Gastroesophageal sphincter (tissue), 4 donors: ENCODE data around the gene IFI16. TPM values are rescaled to one million over a fixed set of nuclear protein-coding genes. Genes with fewer than 3 reads are reported as not detected.
A peak's percentile ranks its signal among the peaks of the same experiment; 100 is the strongest.

ENCODE experiments used
- ATAC-seq: fragments of 150-250 bp; one replicate; pipeline ENCODE4 v1.9.1; 2016; ENCODE audit warnings: mild to moderate bottlenecking, moderate library complexity
- H3K27ac ChIP-seq, 4 donors: fragments of 200-600 bp; sonication (generic) in 3 of 4; 1 replicate in 3 of 4; 2 replicates in 1 of 4; pipeline ENCODE4 v1.5.1; 2016 to 2019
- H3K27me3 ChIP-seq: fragments of 200-600 bp; sonication (generic); one replicate; pipeline ENCODE4 v1.5.1; 2019
- H3K36me3 ChIP-seq, 2 donors: fragments of 200-600 bp; sonication (generic); one replicate each; pipeline ENCODE4 v1.5.1; 2019; ENCODE audit warnings: control low read depth in 1 of 2
- H3K4me1 ChIP-seq, 3 donors: fragments of 200-600 bp; sonication (generic); 1 replicate in 2 of 3; 2 replicates in 1 of 3; pipeline ENCODE4 v1.5.1; 2016 to 2019; ENCODE audit warnings: control low read depth in 2 of 3
- H3K4me3 ChIP-seq, 2 donors: fragments of 200-600 bp; sonication (generic); one replicate each; pipeline ENCODE4 v1.5.1; 2019; ENCODE audit warnings: mild to moderate bottlenecking in 1 of 2, moderate library complexity in 1 of 2
- H3K9me3 ChIP-seq, 3 donors: fragments of 200-600 bp; sonication (generic); one replicate each; pipeline ENCODE4 v1.5.1; 2017 to 2019; ENCODE audit warnings: control low read depth in 2 of 3
- EP300 ChIP-seq: sonication (generic); formaldehyde crosslinking; IDR thresholded peaks from one replicate; pipeline ENCODE4 v1.6.1; 2017; ENCODE audit warnings: antibody characterized with exemption, mild to moderate bottlenecking
- POLR2A ChIP-seq, 2 donors: fragments of 450-650 bp; IDR thresholded peaks; one replicate each; pipeline ENCODE4 v1.6.1; 2017; ENCODE audit warnings: antibody characterized with exemption in 2 of 2, mild to moderate bottlenecking in 2 of 2, moderate library complexity in 1 of 2
- POLR2AphosphoS5 ChIP-seq: sonication (generic); formaldehyde crosslinking; IDR thresholded peaks from one replicate; pipeline ENCODE4 v1.6.1; 2017; ENCODE audit warnings: antibody characterized with exemption
- WGBS, 2 donors: methylation state at CpG; one replicate each; pipeline ENCODE4 v1.1.5; 2018; ENCODE audit warnings: low coverage in 1 of 2; 5-methylcytosine and 5-hydroxymethylcytosine counted together
- total RNA-seq, 4 donors: library from RNA; depleted of rRNA; stranded (reverse); fragments of >200 nt; gene quantifications; one replicate each; pipeline ENCODE4 v1.1.0, GENCODE V29; 2016
- TF ChIP-seq, protein P1 (sequence below), 4 experiments: fragments of 200-600 bp in 2 of 4; fragments of 450-650 bp in 2 of 4; sonication (generic) in 1 of 4; IDR thresholded peaks; one replicate each; pipeline ENCODE4 v1.5.1; 2017 to 2019; ENCODE audit warnings: antibody characterized with exemption in 4 of 4, mild to moderate bottlenecking in 2 of 4, moderate library complexity in 2 of 4

IFI16 gene
- total RNA-seq, 4 donors from 2014 or later: 25.2 to 73.4 (median 47.5) TPM

DNA sequence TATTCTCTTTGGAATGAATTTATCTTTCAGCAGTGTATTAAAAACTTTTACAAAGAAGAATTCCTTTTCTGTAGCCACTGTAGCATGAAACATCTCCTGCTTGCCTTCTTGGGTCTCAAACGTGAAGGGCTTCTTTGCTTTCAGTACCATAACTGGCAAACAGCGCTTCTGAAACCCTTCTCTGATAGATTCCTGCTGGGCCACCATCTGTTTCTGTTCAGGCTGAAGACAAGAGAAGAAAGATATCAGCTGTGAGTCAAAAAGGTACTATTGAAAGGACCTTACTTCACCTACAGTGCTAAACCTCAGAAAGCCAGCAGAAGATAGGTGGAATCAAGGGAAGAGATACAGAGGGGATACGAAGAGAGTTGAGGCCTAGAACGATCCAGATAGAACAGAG is 56.4 kb downstream of the IFI16 start:
- ATAC-seq: no peak
- Histone ChIP-seq H3K27me3 (no peaks in the 10 kb centered on the region), H3K4me1 (no peaks in the 10 kb centered on the region), H3K4me3 (no peak overlapping the region), H3K9me3 (no peaks in the 10 kb centered on the region), H3K27ac (no peak overlapping the region), H3K36me3 (no peaks in the 10 kb centered on the region)
- 73 to 76% methylated on average over 4 of the region's 4 CpGs for WGBS, 2 donors
- no peak for TF ChIP-seq EP300
- TF ChIP-seq, protein P1, sequence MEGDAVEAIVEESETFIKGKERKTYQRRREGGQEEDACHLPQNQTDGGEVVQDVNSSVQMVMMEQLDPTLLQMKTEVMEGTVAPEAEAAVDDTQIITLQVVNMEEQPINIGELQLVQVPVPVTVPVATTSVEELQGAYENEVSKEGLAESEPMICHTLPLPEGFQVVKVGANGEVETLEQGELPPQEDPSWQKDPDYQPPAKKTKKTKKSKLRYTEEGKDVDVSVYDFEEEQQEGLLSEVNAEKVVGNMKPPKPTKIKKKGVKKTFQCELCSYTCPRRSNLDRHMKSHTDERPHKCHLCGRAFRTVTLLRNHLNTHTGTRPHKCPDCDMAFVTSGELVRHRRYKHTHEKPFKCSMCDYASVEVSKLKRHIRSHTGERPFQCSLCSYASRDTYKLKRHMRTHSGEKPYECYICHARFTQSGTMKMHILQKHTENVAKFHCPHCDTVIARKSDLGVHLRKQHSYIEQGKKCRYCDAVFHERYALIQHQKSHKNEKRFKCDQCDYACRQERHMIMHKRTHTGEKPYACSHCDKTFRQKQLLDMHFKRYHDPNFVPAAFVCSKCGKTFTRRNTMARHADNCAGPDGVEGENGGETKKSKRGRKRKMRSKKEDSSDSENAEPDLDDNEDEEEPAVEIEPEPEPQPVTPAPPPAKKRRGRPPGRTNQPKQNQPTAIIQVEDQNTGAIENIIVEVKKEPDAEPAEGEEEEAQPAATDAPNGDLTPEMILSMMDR (IDR thresholded peaks at IDR 0.05): no peak
- TF ChIP-seq POLR2A (IDR thresholded peaks at IDR 0.05): no peak
- no peak for TF ChIP-seq POLR2AphosphoS5

DNA sequence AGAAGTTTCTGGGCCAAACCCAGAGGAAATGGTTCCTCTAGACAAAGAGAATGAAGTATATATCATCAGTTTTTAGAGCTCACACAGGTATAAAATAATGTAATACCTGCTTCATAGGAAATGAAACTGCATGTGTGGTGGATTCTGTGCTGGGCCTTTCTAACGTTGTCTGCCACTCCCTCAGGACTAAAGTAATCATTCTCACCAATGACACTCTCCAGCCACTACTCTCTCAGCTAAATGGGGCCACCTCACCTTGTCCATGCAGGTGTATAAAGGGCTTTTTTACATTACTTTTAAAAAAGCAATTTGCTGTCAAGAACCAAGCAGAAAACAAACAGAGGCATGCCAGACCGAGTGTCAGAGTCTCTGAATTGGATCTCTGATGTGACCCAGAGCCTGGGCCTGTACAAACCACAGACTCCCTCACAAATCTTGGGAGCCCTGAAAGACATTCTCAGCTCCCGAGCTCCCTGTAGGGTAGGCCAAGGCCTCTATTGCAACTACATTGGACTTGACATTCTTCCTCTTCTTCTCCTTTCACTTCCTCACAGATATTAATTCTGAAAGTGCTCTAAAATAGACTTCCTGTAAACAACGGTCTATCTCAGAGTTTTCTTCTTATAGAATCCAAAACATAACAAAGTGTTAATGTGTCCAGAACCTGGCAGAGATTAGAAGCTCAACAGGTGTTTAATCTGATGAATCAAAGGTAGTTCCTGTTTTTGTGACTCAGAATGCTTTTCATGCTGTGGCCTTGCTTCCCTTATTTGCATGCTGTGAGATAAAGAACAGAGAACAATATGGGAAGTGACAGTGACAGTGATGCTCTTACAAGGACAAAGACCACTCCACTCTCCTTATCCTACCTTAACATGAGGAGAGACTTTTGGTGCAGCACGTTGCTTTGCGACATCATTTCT is 58.3 kb downstream of the IFI16 start:
- H3K36me3 ChIP-seq: no peaks in the 10 kb centered on the region
- no peaks in the 10 kb centered on the region for H3K27me3 ChIP-seq
- H3K27ac ChIP-seq: no peak overlapping the region
- WGBS, 2 donors: 25 to 44% methylated on average over 1 to 6 of the region's 6 CpGs
- no peaks in the 10 kb centered on the region for H3K4me1 ChIP-seq
- no peaks in the 10 kb centered on the region for H3K9me3 ChIP-seq
- TF ChIP-seq POLR2A (IDR thresholded peaks at IDR 0.05) (no peak), EP300 (no peak), POLR2AphosphoS5 (no peak)
- TF ChIP-seq, protein P1 (IDR thresholded peaks at IDR 0.05): no peak
- ATAC-seq: no peak
- H3K4me3 ChIP-seq: no peak overlapping the region

DNA sequence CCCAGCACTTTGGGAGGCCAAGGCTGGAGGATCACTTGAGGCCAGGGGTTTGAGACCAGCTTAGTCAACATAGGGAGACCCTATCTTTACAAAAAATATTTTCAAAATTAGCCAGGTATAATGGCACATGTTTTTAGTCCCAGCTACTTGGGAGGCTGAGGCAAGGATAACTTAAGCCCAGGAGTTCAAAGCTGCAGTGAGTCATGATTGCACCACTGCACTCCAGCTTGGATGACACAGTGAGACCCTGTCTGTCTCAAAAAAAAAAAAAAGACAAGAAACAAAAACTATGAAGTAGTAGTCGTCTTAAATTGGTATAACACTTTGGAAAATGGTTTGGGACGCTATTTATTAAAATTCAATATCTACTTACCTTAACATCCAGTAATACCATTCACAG is 59.2 kb downstream of the IFI16 start:
- no peaks in the 10 kb centered on the region for H3K9me3 ChIP-seq
- no peaks in the 10 kb centered on the region for H3K36me3 ChIP-seq
- no peak overlapping the region for H3K27ac ChIP-seq
- no peak overlapping the region for H3K4me3 ChIP-seq
- no peaks in the 10 kb centered on the region for H3K4me1 ChIP-seq
- no peaks in the 10 kb centered on the region for H3K27me3 ChIP-seq
- TF ChIP-seq POLR2A (IDR thresholded peaks at IDR 0.05) (no peak), EP300 (no peak), POLR2AphosphoS5 (no peak)
- TF ChIP-seq, protein P1 (IDR thresholded peaks at IDR 0.05): no peak
- ATAC-seq: no peak
- 73 to 91% methylated on average over 2 of the region's 2 CpGs for WGBS, 2 donors

DNA sequence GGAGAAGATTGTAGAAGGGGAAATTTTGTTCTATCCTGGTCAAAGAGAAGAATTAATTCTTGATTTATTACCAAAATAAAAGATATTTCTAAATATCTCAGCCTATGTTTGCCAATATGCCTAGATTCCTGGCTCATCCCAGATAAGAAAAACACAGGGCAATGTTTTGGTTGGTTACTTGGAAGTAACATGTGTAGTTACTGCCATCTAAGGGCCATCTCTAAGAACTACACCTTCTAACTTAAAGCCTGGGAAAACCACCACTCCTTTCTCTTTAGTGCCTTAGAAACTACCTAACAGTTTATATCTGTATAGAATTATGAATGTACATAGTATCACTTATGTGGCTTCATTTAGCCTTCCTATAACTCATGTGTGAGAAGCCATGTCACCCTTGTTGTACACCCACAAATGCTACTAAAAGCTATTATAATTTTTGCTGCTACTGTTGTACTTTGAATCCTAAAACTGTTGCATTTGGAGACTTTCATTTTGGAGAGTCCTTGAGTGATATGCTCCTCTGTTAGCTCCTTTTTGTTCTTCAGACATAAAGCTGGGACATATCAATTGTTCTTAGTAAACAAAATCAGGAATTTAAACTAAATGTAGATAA is 62.4 kb downstream of the IFI16 start:
- H3K4me1 ChIP-seq: no peaks in the 10 kb centered on the region
- no peak overlapping the region for H3K4me3 ChIP-seq
- H3K36me3 ChIP-seq: no peaks in the 10 kb centered on the region
- no peaks in the 10 kb centered on the region for H3K27me3 ChIP-seq
- TF ChIP-seq EP300 (no peak), POLR2AphosphoS5 (no peak)
- TF ChIP-seq, protein P1 (IDR thresholded peaks at IDR 0.05): peak; percentile 39 to 60 (median 51)
- H3K27ac ChIP-seq: no peak overlapping the region
- no peaks in the 10 kb centered on the region for H3K9me3 ChIP-seq
- peak; percentile 71 for ATAC-seq
